ENCODE data around the gene PTPRM. TPM values are rescaled to one million over a fixed set of nuclear protein-coding genes. Genes with fewer than 3 reads are reported as not detected.

PTPRM gene
- total RNA-seq, 1 experiment from 2014 or later: 1.6 TPM

- CTCF ChIA-PET: no interaction called here
- Histone ChIP-seq H3K4me3 (ENCODE audit: low read depth in 2 of 2, low read length in 2 of 2) (no peak overlapping the region), H3K27ac (ENCODE audit: low read length) (no peak overlapping the region), H3K36me3 (ENCODE audit: control insufficient read depth, insufficient read depth, low read length) (no peaks in the 10 kb centered on the region), H3K9me3 (ENCODE audit: control insufficient read depth, insufficient read depth, low read depth, low read length) (no peaks in the 10 kb centered on the region), H3K4me1 (ENCODE audit: control insufficient read depth, insufficient read depth, low read length) (no peaks in the 10 kb centered on the region), H3K27me3 (ENCODE audit: control insufficient read depth, insufficient read depth, low read length) (no peaks in the 10 kb centered on the region)
- intact Hi-C loops (cut with micrococcal nuclease; ENCODE audit: unreplicated experiment) (no loop called here), in situ Hi-C loops (cut with HindIII; ENCODE audit: low pct_unique_long_range_greater_than_20kb, low sequenced_read_pairs) (no loop called here)
- no peak for ATAC-seq
- BruUV-seq (replicated peaks): no TSS peak
- POLR2A ChIA-PET: no interaction called here
- no peak for TF ChIP-seq TCF7L2 (IDR thresholded peaks at IDR 0.05; ENCODE audit: low read depth, low read length)
- TF ChIP-seq, protein P1, sequence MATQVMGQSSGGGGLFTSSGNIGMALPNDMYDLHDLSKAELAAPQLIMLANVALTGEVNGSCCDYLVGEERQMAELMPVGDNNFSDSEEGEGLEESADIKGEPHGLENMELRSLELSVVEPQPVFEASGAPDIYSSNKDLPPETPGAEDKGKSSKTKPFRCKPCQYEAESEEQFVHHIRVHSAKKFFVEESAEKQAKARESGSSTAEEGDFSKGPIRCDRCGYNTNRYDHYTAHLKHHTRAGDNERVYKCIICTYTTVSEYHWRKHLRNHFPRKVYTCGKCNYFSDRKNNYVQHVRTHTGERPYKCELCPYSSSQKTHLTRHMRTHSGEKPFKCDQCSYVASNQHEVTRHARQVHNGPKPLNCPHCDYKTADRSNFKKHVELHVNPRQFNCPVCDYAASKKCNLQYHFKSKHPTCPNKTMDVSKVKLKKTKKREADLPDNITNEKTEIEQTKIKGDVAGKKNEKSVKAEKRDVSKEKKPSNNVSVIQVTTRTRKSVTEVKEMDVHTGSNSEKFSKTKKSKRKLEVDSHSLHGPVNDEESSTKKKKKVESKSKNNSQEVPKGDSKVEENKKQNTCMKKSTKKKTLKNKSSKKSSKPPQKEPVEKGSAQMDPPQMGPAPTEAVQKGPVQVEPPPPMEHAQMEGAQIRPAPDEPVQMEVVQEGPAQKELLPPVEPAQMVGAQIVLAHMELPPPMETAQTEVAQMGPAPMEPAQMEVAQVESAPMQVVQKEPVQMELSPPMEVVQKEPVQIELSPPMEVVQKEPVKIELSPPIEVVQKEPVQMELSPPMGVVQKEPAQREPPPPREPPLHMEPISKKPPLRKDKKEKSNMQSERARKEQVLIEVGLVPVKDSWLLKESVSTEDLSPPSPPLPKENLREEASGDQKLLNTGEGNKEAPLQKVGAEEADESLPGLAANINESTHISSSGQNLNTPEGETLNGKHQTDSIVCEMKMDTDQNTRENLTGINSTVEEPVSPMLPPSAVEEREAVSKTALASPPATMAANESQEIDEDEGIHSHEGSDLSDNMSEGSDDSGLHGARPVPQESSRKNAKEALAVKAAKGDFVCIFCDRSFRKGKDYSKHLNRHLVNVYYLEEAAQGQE (IDR thresholded peaks at IDR 0.05; ENCODE audit: insufficient read depth in 1 of 2, low read depth in 2 of 2, low read length in 1 of 2): no peak
- TF ChIP-seq POLR2AphosphoS5 (IDR thresholded peaks at IDR 0.05; ENCODE audit: low read depth, low read length): no peak
- no peak for TF ChIP-seq SIN3A (IDR thresholded peaks at IDR 0.05; ENCODE audit: borderline replicate concordance, insufficient read depth, low read depth, low read length)
- TF ChIP-seq, protein P2, sequence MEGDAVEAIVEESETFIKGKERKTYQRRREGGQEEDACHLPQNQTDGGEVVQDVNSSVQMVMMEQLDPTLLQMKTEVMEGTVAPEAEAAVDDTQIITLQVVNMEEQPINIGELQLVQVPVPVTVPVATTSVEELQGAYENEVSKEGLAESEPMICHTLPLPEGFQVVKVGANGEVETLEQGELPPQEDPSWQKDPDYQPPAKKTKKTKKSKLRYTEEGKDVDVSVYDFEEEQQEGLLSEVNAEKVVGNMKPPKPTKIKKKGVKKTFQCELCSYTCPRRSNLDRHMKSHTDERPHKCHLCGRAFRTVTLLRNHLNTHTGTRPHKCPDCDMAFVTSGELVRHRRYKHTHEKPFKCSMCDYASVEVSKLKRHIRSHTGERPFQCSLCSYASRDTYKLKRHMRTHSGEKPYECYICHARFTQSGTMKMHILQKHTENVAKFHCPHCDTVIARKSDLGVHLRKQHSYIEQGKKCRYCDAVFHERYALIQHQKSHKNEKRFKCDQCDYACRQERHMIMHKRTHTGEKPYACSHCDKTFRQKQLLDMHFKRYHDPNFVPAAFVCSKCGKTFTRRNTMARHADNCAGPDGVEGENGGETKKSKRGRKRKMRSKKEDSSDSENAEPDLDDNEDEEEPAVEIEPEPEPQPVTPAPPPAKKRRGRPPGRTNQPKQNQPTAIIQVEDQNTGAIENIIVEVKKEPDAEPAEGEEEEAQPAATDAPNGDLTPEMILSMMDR (IDR thresholded peaks at IDR 0.05): no peak
- no peak for DNase-seq (ENCODE audit: low read depth, low spot score)
Observed at GRCh38 chr18:7592305-7593071, 25.4 kb downstream of the PTPRM start.

DNA sequence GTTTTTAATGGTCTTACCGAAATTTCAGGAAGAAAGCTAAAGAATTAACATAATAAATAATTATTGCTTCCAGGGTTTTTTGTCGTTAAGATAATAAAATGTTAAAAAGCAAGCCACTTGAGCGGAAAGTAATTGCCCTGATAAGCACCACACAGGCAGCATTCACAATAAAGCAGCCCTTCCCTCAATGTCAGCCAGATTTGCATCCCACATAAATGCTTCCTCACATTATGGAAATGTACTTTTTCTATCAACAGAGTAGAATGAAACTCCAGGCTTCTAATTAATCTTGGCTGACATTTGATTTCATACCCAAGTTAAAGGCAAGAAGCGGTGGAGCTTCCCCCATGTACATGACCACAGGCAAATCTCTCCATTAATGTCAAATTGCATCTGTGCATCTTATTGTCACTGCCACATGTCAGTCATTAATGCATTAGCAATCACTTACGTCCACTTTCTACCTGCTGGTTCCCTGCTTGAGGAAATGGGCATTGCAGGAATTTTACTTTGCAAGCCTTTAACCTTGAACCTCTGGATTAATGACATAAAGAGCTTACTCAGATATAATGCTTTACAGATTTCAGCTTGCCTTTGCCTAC is 26.2 kb downstream of the PTPRM start:
- H3K27ac ChIP-seq (ENCODE audit: low read length): no peak overlapping the region
- no peak for TF ChIP-seq TCF7L2 (IDR thresholded peaks at IDR 0.05; ENCODE audit: low read depth, low read length)

DNA sequence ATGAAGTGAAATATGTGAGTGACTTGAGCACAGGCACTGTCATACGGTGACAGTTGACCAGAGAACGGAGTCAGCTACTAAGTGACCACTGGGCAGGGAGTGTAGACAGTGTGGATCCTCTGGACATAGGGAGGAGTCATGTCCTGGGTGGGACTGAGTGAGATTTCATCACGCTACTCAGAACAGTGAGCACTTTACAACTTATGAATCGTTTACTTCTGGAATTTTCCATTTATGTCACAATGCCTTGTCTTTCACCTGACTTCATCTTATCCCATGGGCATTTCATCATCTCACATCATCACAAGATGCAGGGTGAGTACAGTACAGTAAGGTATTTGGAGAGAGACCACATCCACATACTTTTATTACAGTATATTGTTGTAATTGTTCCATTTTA is 29.0 kb downstream of the PTPRM start:
- CTCF ChIA-PET: no interaction called here
- no TSS peak for BruUV-seq (replicated peaks)
- Histone ChIP-seq H3K27me3 (ENCODE audit: control insufficient read depth, insufficient read depth, low read length) (no peaks in the 10 kb centered on the region), H3K4me3 (ENCODE audit: low read depth in 2 of 2, low read length in 2 of 2) (no peak overlapping the region), H3K27ac (ENCODE audit: low read length) (no peak overlapping the region), H3K4me1 (ENCODE audit: control insufficient read depth, insufficient read depth, low read length) (no peaks in the 10 kb centered on the region), H3K9me3 (ENCODE audit: control insufficient read depth, insufficient read depth, low read depth, low read length) (no peaks in the 10 kb centered on the region), H3K36me3 (ENCODE audit: control insufficient read depth, insufficient read depth, low read length) (no peaks in the 10 kb centered on the region)
- POLR2A ChIA-PET: no interaction called here
- no peak for TF ChIP-seq TCF7L2 (IDR thresholded peaks at IDR 0.05; ENCODE audit: low read depth, low read length)
- TF ChIP-seq, protein P1 (IDR thresholded peaks at IDR 0.05; ENCODE audit: insufficient read depth in 1 of 2, low read depth in 2 of 2, low read length in 1 of 2): no peak
- TF ChIP-seq POLR2AphosphoS5 (IDR thresholded peaks at IDR 0.05; ENCODE audit: low read depth, low read length): no peak
- TF ChIP-seq, protein P2 (IDR thresholded peaks at IDR 0.05): no peak
- no peak for TF ChIP-seq SIN3A (IDR thresholded peaks at IDR 0.05; ENCODE audit: borderline replicate concordance, insufficient read depth, low read depth, low read length)
- in situ Hi-C loops (cut with HindIII; ENCODE audit: low pct_unique_long_range_greater_than_20kb, low sequenced_read_pairs) (no loop called here), intact Hi-C loops (cut with micrococcal nuclease; ENCODE audit: unreplicated experiment) (no loop called here)
- ATAC-seq (no peak), DNase-seq (ENCODE audit: low read depth, low spot score) (no peak)

More for the DNA sequence above, 26.2 kb downstream of the PTPRM start:
- no peak for ATAC-seq
- no peaks in the 10 kb centered on the region for H3K9me3 ChIP-seq (ENCODE audit: control insufficient read depth, insufficient read depth, low read depth, low read length)
- CTCF ChIA-PET: no interaction called here
- no peaks in the 10 kb centered on the region for H3K27me3 ChIP-seq (ENCODE audit: control insufficient read depth, insufficient read depth, low read length)
- intact Hi-C loops (cut with micrococcal nuclease; ENCODE audit: unreplicated experiment) (no loop called here), in situ Hi-C loops (cut with HindIII; ENCODE audit: low pct_unique_long_range_greater_than_20kb, low sequenced_read_pairs) (no loop called here)
- H3K4me3 ChIP-seq (ENCODE audit: low read depth in 2 of 2, low read length in 2 of 2): no peak overlapping the region
- H3K36me3 ChIP-seq (ENCODE audit: control insufficient read depth, insufficient read depth, low read length): no peaks in the 10 kb centered on the region
- BruUV-seq (replicated peaks): no TSS peak
- POLR2A ChIA-PET: no interaction called here
- no peak for DNase-seq (ENCODE audit: low read depth, low spot score)
- H3K4me1 ChIP-seq (ENCODE audit: control insufficient read depth, insufficient read depth, low read length): no peaks in the 10 kb centered on the region

Data from Panc1 (cell line).